Measurements from ENCODE around the gene HAUS8. TPM values are rescaled to one million over a fixed set of nuclear protein-coding genes. Genes with fewer than 3 reads are reported as not detected.

Gene HAUS8
- total and polyA plus RNA-seq, 2 donors (not counting 1 experiment from before 2014, with no cell fraction given) = 17.6 to 24.9 TPM

DNA sequence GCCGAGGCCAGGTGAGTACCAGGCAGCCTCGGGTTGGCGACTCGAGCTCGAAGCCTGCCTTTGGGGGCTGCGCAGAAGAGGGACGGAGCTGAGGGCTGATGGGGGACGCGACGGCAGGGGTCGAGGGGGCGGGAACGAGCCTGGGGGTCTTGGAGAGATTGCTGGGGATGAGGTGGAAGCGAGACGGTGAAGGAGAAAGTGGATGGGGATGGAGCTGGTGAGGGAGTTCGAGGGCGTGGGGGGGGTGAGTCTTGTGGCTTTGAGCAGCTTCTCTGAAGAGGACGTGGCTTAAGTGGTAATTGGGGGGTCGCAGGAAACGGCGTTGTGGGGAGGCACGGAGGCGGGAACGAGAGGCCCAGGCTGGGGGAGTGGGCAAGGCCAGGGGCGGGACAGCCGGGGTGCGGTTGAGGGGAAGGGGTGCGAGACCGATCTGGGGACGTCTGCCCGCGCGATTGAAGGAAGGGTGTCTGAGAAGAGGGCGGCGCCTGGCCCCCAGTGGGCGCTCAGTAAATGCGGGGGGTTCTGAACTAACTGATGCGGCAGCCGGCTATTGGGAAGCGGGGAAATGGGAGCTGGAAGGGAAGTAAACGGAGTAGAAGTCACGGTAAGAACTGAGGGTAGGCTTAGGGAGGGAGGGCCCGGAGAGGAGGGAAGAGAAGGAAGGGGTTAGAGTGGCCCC lies 751 bp upstream of the HAUS8 start:
- intact Hi-C loops (cut with micrococcal nuclease) = loop anchor here (1.0 to 5.0 kb wide), 9 partner anchors 14 to 1496 kb away; partner anchors contain the start of genes BABAM1, MRPL34, OCEL1 and UBA52
- ATAC-seq (ENCODE audit: low read depth) (no peak), DNase-seq (no peak)
- ChIA-PET POLR2A (interaction anchor here (0.5 to 1.7 kb wide), 8 partner anchors 33 to 205 kb away, joined by 3 to 9 read pairs (median 4); partner anchors contain the start of genes ANKLE1, NR2F6 and USE1), CTCF (interaction anchor here (0.5 to 3.5 kb wide), 11 partner anchors 10 to 1213 kb away, joined by 3 to 24 read pairs (median 4); no protein-coding TSS in a partner anchor)
- Histone ChIP-seq H3K9me3 (ENCODE audit: control extremely low read depth in 1 of 3, control insufficient read depth in 2 of 3, insufficient read depth in 1 of 3, low read length in 2 of 3) (no peaks in the 10 kb centered on the region), H3K27me3 (replicated peaks in 1 of 4; ENCODE audit: control extremely low read depth in 1 of 4, control insufficient read depth in 3 of 4, insufficient read depth in 4 of 4, low read length in 3 of 4) (no peaks in the 10 kb centered on the region), H3K27ac (ENCODE audit: low read length in 2 of 2) (peak overlapping the region; percentile 58 to 88), H3K79me2 (ENCODE audit: control insufficient read depth, insufficient read depth, low read length) (peaks cover 92% of the 10 kb centered on the region), H3K4me1 (ENCODE audit: control insufficient read depth in 2 of 2, insufficient read depth in 2 of 2, low read length in 2 of 2) (peaks cover 46 to 73% of the 10 kb centered on the region in 2 donors), H3K36me3 (replicated peaks in 1 of 2; ENCODE audit: control extremely low read depth in 1 of 2, control insufficient read depth in 1 of 2, extremely low read depth in 1 of 2, insufficient read depth in 2 of 2, low read length in 1 of 2) (peaks cover 0 to 11% of the 10 kb centered on the region in 2 experiments), H3K9ac (ENCODE audit: low read length) (peak overlapping the region; percentile 91), H4K20me1 (ENCODE audit: control insufficient read depth, insufficient read depth, low read length, poor library complexity, severe bottlenecking) (peaks cover 53% of the 10 kb centered on the region), H3K4me3 (ENCODE audit: control extremely low read depth in 1 of 5, extremely low read depth in 1 of 5, insufficient read depth in 1 of 5, low read depth in 2 of 5, low read length in 4 of 5) (peak overlapping the region; percentile 62 to 88 (median 78)), H3K4me2 (replicated peaks; ENCODE audit: low read depth, low read length, poor library complexity, severe bottlenecking) (peak overlapping the region; percentile 92), H2AFZ (ENCODE audit: insufficient read depth, low read depth, low read length, poor library complexity, severe bottlenecking) (peak overlapping the region; percentile 71)
- WGBS (ENCODE audit: insufficient coverage) = under 1% methylated on average over 40 of the region's 43 CpGs
- H3K9me3 Mint-ChIP-seq (ENCODE audit: insufficient read depth) = no peaks in the 10 kb centered on the region
- H3K27ac Mint-ChIP-seq = peak overlapping the region; percentile 99
- no peaks in the 10 kb centered on the region for H3K27me3 Mint-ChIP-seq
- TF ChIP-seq EZH2 (IDR thresholded peaks at IDR 0.05; ENCODE audit: borderline replicate concordance, insufficient read depth, low read depth, low read length, poor library complexity, severe bottlenecking) = no peak
- TF ChIP-seq, protein P1, sequence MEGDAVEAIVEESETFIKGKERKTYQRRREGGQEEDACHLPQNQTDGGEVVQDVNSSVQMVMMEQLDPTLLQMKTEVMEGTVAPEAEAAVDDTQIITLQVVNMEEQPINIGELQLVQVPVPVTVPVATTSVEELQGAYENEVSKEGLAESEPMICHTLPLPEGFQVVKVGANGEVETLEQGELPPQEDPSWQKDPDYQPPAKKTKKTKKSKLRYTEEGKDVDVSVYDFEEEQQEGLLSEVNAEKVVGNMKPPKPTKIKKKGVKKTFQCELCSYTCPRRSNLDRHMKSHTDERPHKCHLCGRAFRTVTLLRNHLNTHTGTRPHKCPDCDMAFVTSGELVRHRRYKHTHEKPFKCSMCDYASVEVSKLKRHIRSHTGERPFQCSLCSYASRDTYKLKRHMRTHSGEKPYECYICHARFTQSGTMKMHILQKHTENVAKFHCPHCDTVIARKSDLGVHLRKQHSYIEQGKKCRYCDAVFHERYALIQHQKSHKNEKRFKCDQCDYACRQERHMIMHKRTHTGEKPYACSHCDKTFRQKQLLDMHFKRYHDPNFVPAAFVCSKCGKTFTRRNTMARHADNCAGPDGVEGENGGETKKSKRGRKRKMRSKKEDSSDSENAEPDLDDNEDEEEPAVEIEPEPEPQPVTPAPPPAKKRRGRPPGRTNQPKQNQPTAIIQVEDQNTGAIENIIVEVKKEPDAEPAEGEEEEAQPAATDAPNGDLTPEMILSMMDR (IDR thresholded peaks at IDR 0.05) = no peak
- H3K4me3 Mint-ChIP-seq = peak overlapping the region; percentile 98
- H3K4me1 Mint-ChIP-seq = peaks cover 68% of the 10 kb centered on the region
